GM21619 (cell line): ENCODE data around the gene CBFA2T2.

ENCODE experiments used
- ATAC-seq: cut with Tn5 transposase; IDR thresholded peaks from one replicate; pipeline ENCODE4 v1.9.1; 2021; ENCODE audit not compliant: unreplicated experiment

CBFA2T2 gene

GRCh38 chr20:33650111-33650752, 160.3 kb downstream of the CBFA2T2 start:
- ATAC-seq = no peak

GRCh38 chr20:33650753-33651561, 161.1 kb downstream of the CBFA2T2 start:
- ATAC-seq = no peak

- ATAC-seq = no peak
Measured at GRCh38 chr20:33651562-33652048, 161.7 kb downstream of the CBFA2T2 start.

- no peak for ATAC-seq
Measured at GRCh38 chr20:33653218-33653899, 163.5 kb downstream of the CBFA2T2 start.

GRCh38 chr20:33653900-33654596, 164.2 kb downstream of the CBFA2T2 start:
- no peak for ATAC-seq

GRCh38 chr20:33654680-33655161, 164.8 kb downstream of the CBFA2T2 start:
- no peak for ATAC-seq

GRCh38 chr20:33655164-33655563, 165.3 kb downstream of the CBFA2T2 start:
- ATAC-seq = no peak

GRCh38 chr20:33656010-33656782, 166.3 kb downstream of the CBFA2T2 start:
- ATAC-seq = no peak

GRCh38 chr20:33656783-33657703, 167.1 kb downstream of the CBFA2T2 start:
- no peak for ATAC-seq

- ATAC-seq = no peak
Measured at GRCh38 chr20:33657704-33658095, 167.8 kb downstream of the CBFA2T2 start.

GRCh38 chr20:33658510-33658909, 168.6 kb downstream of the CBFA2T2 start:
- ATAC-seq = no peak

GRCh38 chr20:33658929-33659328, 169.0 kb downstream of the CBFA2T2 start:
- ATAC-seq = no peak

- ATAC-seq = no peak
Measured at GRCh38 chr20:33659341-33660034, 169.6 kb downstream of the CBFA2T2 start.

GRCh38 chr20:33660035-33660684, 170.3 kb downstream of the CBFA2T2 start:
- ATAC-seq = no peak

GRCh38 chr20:33660685-33661058, 170.8 kb downstream of the CBFA2T2 start:
- no peak for ATAC-seq

GRCh38 chr20:33662172-33662571, 172.3 kb downstream of the CBFA2T2 start, which contains the start of gene C20orf144:
TSS of gene C20orf144 (plus strand) at chr20:33662327. CDS start at chr20:33662346, 19 bp downstream.
- no peak for ATAC-seq

GRCh38 chr20:33663161-33664084, 173.5 kb downstream of the CBFA2T2 start:
- ATAC-seq = peak; percentile 34
